ENCODE results near the gene SLC10A7. TPM values are rescaled to one million over a fixed set of nuclear protein-coding genes. Genes with fewer than 3 reads are reported as not detected.

Gene SLC10A7
- total RNA-seq, 1 donor from 2014 or later, result 11.8 TPM

GRCh38 chr4:146511381-146511780 is 10.4 kb downstream of the SLC10A7 start:
- no peak for DNase-seq (ENCODE audit: low spot score)
- Mint-ChIP-seq H3K27me3 (ENCODE audit: unreplicated experiment) (no peaks in the 10 kb centered on the region), H3K27ac (ENCODE audit: unreplicated experiment) (no peak overlapping the region), H3K4me3 (ENCODE audit: unreplicated experiment) (no peak overlapping the region), H3K4me1 (ENCODE audit: unreplicated experiment) (peaks cover 4% of the 10 kb centered on the region), H3K9me3 (ENCODE audit: unreplicated experiment) (no peaks in the 10 kb centered on the region), H3K36me3 (ENCODE audit: low read depth, unreplicated experiment) (no peaks in the 10 kb centered on the region)
- TF ChIP-seq CTCF (IDR thresholded peaks at IDR 0.05; ENCODE audit: unreplicated experiment), result no peak

DNA sequence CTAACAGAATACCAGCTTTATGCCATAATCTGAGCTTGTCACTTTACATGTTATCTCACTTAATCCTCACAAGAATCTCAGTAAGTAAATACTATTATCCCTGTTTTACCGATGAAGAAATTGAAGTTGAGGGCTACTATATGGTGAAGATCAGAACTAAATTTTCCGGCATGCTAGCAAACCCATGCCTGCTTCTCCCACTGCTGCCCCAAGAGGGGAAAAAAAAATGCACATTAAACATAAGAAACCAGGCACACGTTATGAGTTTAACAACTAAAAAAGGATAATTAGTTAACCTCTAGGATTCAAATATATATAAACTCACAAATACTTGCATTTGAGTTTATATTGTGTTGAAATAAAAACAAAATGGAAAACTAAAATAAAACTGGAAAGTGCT is 10.8 kb downstream of the SLC10A7 start:
- no peak for TF ChIP-seq CTCF (IDR thresholded peaks at IDR 0.05; ENCODE audit: unreplicated experiment)
- Mint-ChIP-seq H3K4me3 (ENCODE audit: unreplicated experiment) (no peak overlapping the region), H3K9me3 (ENCODE audit: unreplicated experiment) (no peaks in the 10 kb centered on the region), H3K36me3 (ENCODE audit: low read depth, unreplicated experiment) (no peaks in the 10 kb centered on the region), H3K4me1 (ENCODE audit: unreplicated experiment) (peaks cover 4% of the 10 kb centered on the region), H3K27ac (ENCODE audit: unreplicated experiment) (no peak overlapping the region), H3K27me3 (ENCODE audit: unreplicated experiment) (no peaks in the 10 kb centered on the region)
- no peak for DNase-seq (ENCODE audit: low spot score)

- H3K36me3 Mint-ChIP-seq (ENCODE audit: low read depth, unreplicated experiment), result no peaks in the 10 kb centered on the region
- no peaks in the 10 kb centered on the region for H3K9me3 Mint-ChIP-seq (ENCODE audit: unreplicated experiment)
- TF ChIP-seq CTCF (IDR thresholded peaks at IDR 0.05; ENCODE audit: unreplicated experiment), result no peak
- H3K4me1 Mint-ChIP-seq (ENCODE audit: unreplicated experiment), result peaks cover 4% of the 10 kb centered on the region
- no peak for DNase-seq (ENCODE audit: low spot score)
- no peaks in the 10 kb centered on the region for H3K27me3 Mint-ChIP-seq (ENCODE audit: unreplicated experiment)
- no peak overlapping the region for H3K4me3 Mint-ChIP-seq (ENCODE audit: unreplicated experiment)
- H3K27ac Mint-ChIP-seq (ENCODE audit: unreplicated experiment), result no peak overlapping the region
Measured at GRCh38 chr4:146508229-146508939, 13.4 kb downstream of the SLC10A7 start.

GRCh38 chr4:146507632-146508031 is 14.1 kb downstream of the SLC10A7 start:
- no peak for TF ChIP-seq CTCF (IDR thresholded peaks at IDR 0.05; ENCODE audit: unreplicated experiment)
- no peaks in the 10 kb centered on the region for H3K9me3 Mint-ChIP-seq (ENCODE audit: unreplicated experiment)
- no peaks in the 10 kb centered on the region for H3K27me3 Mint-ChIP-seq (ENCODE audit: unreplicated experiment)
- DNase-seq (ENCODE audit: low spot score), result no peak
- H3K4me1 Mint-ChIP-seq (ENCODE audit: unreplicated experiment), result peaks cover 4% of the 10 kb centered on the region
- no peak overlapping the region for H3K27ac Mint-ChIP-seq (ENCODE audit: unreplicated experiment)
- H3K4me3 Mint-ChIP-seq (ENCODE audit: unreplicated experiment), result no peak overlapping the region
- no peaks in the 10 kb centered on the region for H3K36me3 Mint-ChIP-seq (ENCODE audit: low read depth, unreplicated experiment)

GRCh38 chr4:146506272-146506671 is 15.5 kb downstream of the SLC10A7 start:
- Mint-ChIP-seq H3K36me3 (ENCODE audit: low read depth, unreplicated experiment) (no peaks in the 10 kb centered on the region), H3K27me3 (ENCODE audit: unreplicated experiment) (no peaks in the 10 kb centered on the region), H3K4me3 (ENCODE audit: unreplicated experiment) (no peak overlapping the region), H3K4me1 (ENCODE audit: unreplicated experiment) (peaks cover under 1% of the 10 kb centered on the region), H3K27ac (ENCODE audit: unreplicated experiment) (no peak overlapping the region), H3K9me3 (ENCODE audit: unreplicated experiment) (no peaks in the 10 kb centered on the region)
- no peak for DNase-seq (ENCODE audit: low spot score)
- TF ChIP-seq CTCF (IDR thresholded peaks at IDR 0.05; ENCODE audit: unreplicated experiment), result no peak
